K562 (cell line): Measurements from ENCODE around the gene NT5E. TPM values are rescaled to one million over a fixed set of nuclear protein-coding genes. Genes with fewer than 3 reads are reported as not detected.

Source experiments
- polyA plus RNA-seq, 8 experiments: library from polyadenylated mRNA; depleted of rRNA in 4 of 8; stranded (reverse) in 5 of 8; unstranded in 3 of 8; fragments of >200 nt; fragmentation: Nextera tagmentation in 2 of 8; fragmentation: Illumina TruSeq in 1 of 8; extraction: Ambion mirVana in 2 of 8; extraction: Trizol in 1 of 8; gene quantifications; 2 replicates each; pipeline versions ENCODE4 v1.2.1 to v1.2.3, GENCODE V29; 2011 to 2014; ENCODE audit warnings: inconsistent platforms in 1 of 8, missing spikeins in 1 of 8
- total RNA-seq, 7 experiments: library from RNA; depleted of rRNA in 6 of 7; stranded (reverse); fragments of >200 nt in 6 of 7; fragmentation: Illumina TruSeq in 2 of 7; extraction: Trizol in 2 of 7; gene quantifications; 2 replicates each; pipeline versions ENCODE4 v1.2.1 to v1.2.3, GENCODE V29; 2011 to 2021; ENCODE audit warnings: low replicate concordance in 1 of 7

Gene NT5E
- total and polyA plus RNA-seq, 9 of the 15 experiments (the other 6 are each of a cell fraction or from before 2014, with no cell fraction given) = 0.01 to 0.13 TPM; not detected in 7

Other genes with a start within 250 kb of the NT5E start
- gene SNX14, start 143.8 kb downstream of the NT5E start, total RNA-seq (2014; rRNA removed) = 66.3 and 84.2 TPM in 2 replicates
- 134 and 138 TPM in 2 replicates for gene SNX14, start 143.8 kb downstream of the NT5E start, total RNA-seq (2014; rRNA removed; fragmentation: Illumina TruSeq; extraction: Trizol)
- 131 and 140 TPM in 2 replicates for gene SNX14, start 143.8 kb downstream of the NT5E start, total RNA-seq (2015; rRNA removed; fragmentation: Illumina TruSeq; extraction: Trizol)
- 66.1 and 72.7 TPM in 2 replicates for gene SNX14, start 143.8 kb downstream of the NT5E start, total RNA-seq (2021)
- 96.1 and 125 TPM in 2 replicates for gene SNX14, start 143.8 kb downstream of the NT5E start, polyA plus RNA-seq (2011; rRNA removed)
- gene SNX14, start 143.8 kb downstream of the NT5E start, polyA plus RNA-seq (2014; fragmentation: Illumina TruSeq; extraction: Trizol) = 68.8 and 71.2 TPM in 2 replicates
- 10 to 100 TPM; 46.5 to 61.1 TPM for gene SNX14, start 143.8 kb downstream of the NT5E start, polyA plus RNA-seq (2014; fragmentation: Nextera tagmentation; extraction: Ambion mirVana)
- 63.1 and 72.1 TPM in 2 replicates for gene SNX14, start 143.8 kb downstream of the NT5E start, polyA plus RNA-seq (2014; rRNA removed)
- 78.0 and 82.5 TPM in 2 replicates for gene SYNCRIP, start 192.8 kb downstream of the NT5E start, total RNA-seq (2014; rRNA removed)
- gene SYNCRIP, start 192.8 kb downstream of the NT5E start, total RNA-seq (2014; rRNA removed; fragmentation: Illumina TruSeq; extraction: Trizol) = 171 and 210 TPM in 2 replicates
- gene SYNCRIP, start 192.8 kb downstream of the NT5E start, total RNA-seq (2015; rRNA removed; fragmentation: Illumina TruSeq; extraction: Trizol) = 149 and 155 TPM in 2 replicates
- 120 and 144 TPM in 2 replicates for gene SYNCRIP, start 192.8 kb downstream of the NT5E start, total RNA-seq (2021)
- gene SYNCRIP, start 192.8 kb downstream of the NT5E start, polyA plus RNA-seq (2011; rRNA removed) = 25.7 and 46.5 TPM in 2 replicates
- 272 and 295 TPM in 2 replicates for gene SYNCRIP, start 192.8 kb downstream of the NT5E start, polyA plus RNA-seq (2014; fragmentation: Illumina TruSeq; extraction: Trizol)
- 100 to 1,000 TPM; 124 to 140 TPM for gene SYNCRIP, start 192.8 kb downstream of the NT5E start, polyA plus RNA-seq (2014; fragmentation: Nextera tagmentation; extraction: Ambion mirVana)
- gene SYNCRIP, start 192.8 kb downstream of the NT5E start, polyA plus RNA-seq (2014; rRNA removed) = 71.4 and 81.9 TPM in 2 replicates